GM18520 (cell line): ENCODE measurements around the gene ULK3.

ENCODE experiments used
- ATAC-seq: cut with Tn5 transposase; IDR thresholded peaks from one replicate; pipeline ENCODE4 v1.9.1; 2021; ENCODE audit not compliant: unreplicated experiment

Gene ULK3

GRCh38 chr15:74787251-74788041, 55.5 kb downstream of the ULK3 start:
- peak; percentile 35 for ATAC-seq

- no peak for ATAC-seq
These were observed 56.3 kb downstream of the ULK3 start for GRCh38 chr15:74786551-74787165.
